Peyer's patch (tissue), 4 donors: ENCODE data around the gene OTUD5. TPM values are rescaled to one million over a fixed set of nuclear protein-coding genes. Genes with fewer than 3 reads are reported as not detected.

Experiments used
- DNase-seq, 3 donors: peaks; one replicate each; pipeline ENCODE4 v3.0.0-alpha.2; 2017 to 2019
- H3K27ac ChIP-seq, 4 donors: fragments of 200-600 bp; sonication (generic); one replicate each; pipeline ENCODE4 v1.5.1; 2016 to 2019
- H3K27me3 ChIP-seq, 2 donors: fragments of 200-600 bp; sonication (generic); one replicate each; pipeline ENCODE4 v1.5.1; 2019
- H3K36me3 ChIP-seq, 3 donors: fragments of 200-600 bp; sonication (generic); one replicate each; pipeline ENCODE4 v1.5.1; 2016 to 2019
- H3K4me1 ChIP-seq, 4 donors: fragments of 200-600 bp; sonication (generic); one replicate each; pipeline ENCODE4 v1.5.1; 2016 to 2019
- H3K4me3 ChIP-seq, 4 donors: fragments of 200-600 bp; sonication (generic); 1 replicate in 3 of 4; 2 replicates in 1 of 4; pipeline ENCODE4 v1.5.1; 2016 to 2019; ENCODE audit warnings: mild to moderate bottlenecking in 1 of 4
- H3K9me3 ChIP-seq, 4 donors: fragments of 200-600 bp; sonication (generic); one replicate each; pipeline ENCODE4 v1.5.1; 2016 to 2019; ENCODE audit warnings: mild to moderate bottlenecking in 1 of 4
- CTCF ChIP-seq, 6 experiments: fragments of 450-650 bp in 4 of 6; fragments of 200-600 bp in 2 of 6; sonication (generic) in 1 of 6; IDR thresholded peaks; one replicate each; pipeline ENCODE4 v1.5.1; 2017 to 2019; ENCODE audit warnings: antibody characterized with exemption in 6 of 6, mild to moderate bottlenecking in 3 of 6, moderate library complexity in 1 of 6
- POLR2A ChIP-seq, 2 donors: fragments of 450-650 bp; IDR thresholded peaks; one replicate each; pipeline ENCODE4 v1.5.1; 2017; ENCODE audit warnings: antibody characterized with exemption in 2 of 2, mild to moderate bottlenecking in 2 of 2, moderate library complexity in 2 of 2
- total RNA-seq, 4 donors: library from RNA; depleted of rRNA; stranded (reverse); fragments of >200 nt; gene quantifications; one replicate each; pipeline ENCODE4 v1.1.0, GENCODE V29; 2016

Gene OTUD5
- total RNA-seq, 4 donors from 2014 or later = 49.7 to 79.2 (median 71.0) TPM

GRCh38 chrX:48909703-48910294 lies 47.6 kb downstream of the OTUD5 start:
- Histone ChIP-seq H3K27ac (no peak overlapping the region), H3K36me3 (peaks cover 0 to 15% (median 0%) of the 10 kb centered on the region in 3 donors), H3K27me3 (no peaks in the 10 kb centered on the region), H3K9me3 (no peaks in the 10 kb centered on the region), H3K4me3 (no peak overlapping the region), H3K4me1 (no peaks in the 10 kb centered on the region)
- TF ChIP-seq POLR2A (IDR thresholded peaks at IDR 0.05) = no peak
- TF ChIP-seq CTCF (IDR thresholded peaks at IDR 0.05) = no peak
- no peak for DNase-seq

DNA sequence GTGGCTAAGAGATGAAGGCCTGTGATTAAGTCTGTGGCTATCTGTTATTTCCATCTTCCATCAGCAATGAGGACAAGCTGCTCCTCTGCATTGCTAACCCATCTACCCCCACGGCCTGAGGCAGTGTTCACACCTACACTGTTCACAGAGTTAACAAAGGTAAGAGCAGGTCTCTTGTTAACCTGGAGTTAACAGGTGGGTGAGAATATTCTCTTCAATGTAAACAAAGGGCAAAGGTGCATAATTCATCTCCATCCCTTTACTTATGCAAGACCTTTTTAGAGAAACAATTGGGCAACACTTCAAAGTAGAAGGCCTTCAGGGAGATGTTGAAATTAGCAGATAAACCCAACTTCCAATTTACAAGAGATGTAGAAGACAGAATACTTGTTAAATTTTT lies 48.8 kb downstream of the OTUD5 start:
- no peak overlapping the region for H3K4me3 ChIP-seq
- H3K9me3 ChIP-seq = no peaks in the 10 kb centered on the region
- no peaks in the 10 kb centered on the region for H3K27me3 ChIP-seq
- peaks cover 0 to 7% (median 0%) of the 10 kb centered on the region in 3 donors for H3K36me3 ChIP-seq
- no peaks in the 10 kb centered on the region for H3K4me1 ChIP-seq
- no peak for DNase-seq
- TF ChIP-seq POLR2A (IDR thresholded peaks at IDR 0.05) (no peak), CTCF (IDR thresholded peaks at IDR 0.05) (no peak)
- H3K27ac ChIP-seq = no peak overlapping the region

DNA sequence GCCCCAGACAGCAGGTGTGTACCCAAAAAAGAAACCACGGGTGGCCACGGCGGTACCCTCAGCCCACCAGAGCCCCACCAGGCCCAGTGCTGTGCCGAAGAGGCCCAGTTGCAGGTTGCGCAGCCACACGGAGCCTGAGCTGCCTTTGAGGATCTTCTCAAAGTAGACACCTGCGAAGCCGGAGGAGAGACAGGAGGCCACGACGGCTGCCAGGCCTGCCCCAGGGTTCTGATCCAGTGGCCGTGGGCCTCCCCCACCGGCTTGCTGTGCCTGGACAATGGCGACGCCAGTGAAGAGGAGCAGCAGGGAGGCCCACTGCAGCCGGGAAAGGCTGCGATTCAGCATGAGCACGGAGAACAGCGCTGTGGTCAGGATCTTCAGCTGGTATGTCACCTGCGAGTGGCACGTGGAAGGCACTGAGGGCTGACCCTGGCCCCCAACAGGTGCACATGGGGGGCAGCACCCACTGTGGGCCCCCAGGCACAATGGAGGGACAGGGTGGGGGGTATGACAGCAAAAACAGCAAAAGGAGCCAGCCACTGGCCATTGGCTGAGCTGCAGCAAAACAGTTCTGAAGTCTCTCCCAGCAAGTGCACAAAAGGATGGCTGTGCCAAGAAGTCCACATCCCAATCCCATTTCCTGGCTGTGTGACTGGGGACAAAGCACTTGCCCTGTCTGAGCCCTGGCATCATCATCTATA lies 52.2 kb downstream of the OTUD5 start:
- no peak for TF ChIP-seq POLR2A (IDR thresholded peaks at IDR 0.05)
- no peak for TF ChIP-seq CTCF (IDR thresholded peaks at IDR 0.05)

GRCh38 chrX:48904626-48905025 lies 52.8 kb downstream of the OTUD5 start:
- H3K4me1 ChIP-seq = no peaks in the 10 kb centered on the region
- H3K4me3 ChIP-seq = no peak overlapping the region
- TF ChIP-seq POLR2A (IDR thresholded peaks at IDR 0.05) = no peak
- no peak for TF ChIP-seq CTCF (IDR thresholded peaks at IDR 0.05)
- H3K27me3 ChIP-seq = no peaks in the 10 kb centered on the region
- peaks cover 0 to 32% (median 0%) of the 10 kb centered on the region in 3 donors for H3K36me3 ChIP-seq
- no peak overlapping the region for H3K27ac ChIP-seq
- H3K9me3 ChIP-seq = no peaks in the 10 kb centered on the region
- DNase-seq = no peak

More for the DNA sequence above, 52.2 kb downstream of the OTUD5 start:
- H3K36me3 ChIP-seq = peaks cover 0 to 30% (median 0%) of the 10 kb centered on the region in 3 donors
- no peaks in the 10 kb centered on the region for H3K9me3 ChIP-seq
- no peak overlapping the region for H3K27ac ChIP-seq
- no peak overlapping the region for H3K4me3 ChIP-seq
- H3K27me3 ChIP-seq = no peaks in the 10 kb centered on the region
- no peaks in the 10 kb centered on the region for H3K4me1 ChIP-seq
- DNase-seq = no peak

- H3K4me3 ChIP-seq = no peak overlapping the region
- H3K36me3 ChIP-seq = peaks cover 0 to 33% (median 0%) of the 10 kb centered on the region in 3 donors
- H3K27me3 ChIP-seq = no peaks in the 10 kb centered on the region
- no peak for DNase-seq
- peaks cover 0 to 4% (median 0%) of the 10 kb centered on the region in 4 donors for H3K4me1 ChIP-seq
- TF ChIP-seq POLR2A (IDR thresholded peaks at IDR 0.05) = no peak
- H3K27ac ChIP-seq = no peak overlapping the region
- no peaks in the 10 kb centered on the region for H3K9me3 ChIP-seq
These were observed 53.2 kb downstream of the OTUD5 start for GRCh38 chrX:48904180-48904579.

DNA sequence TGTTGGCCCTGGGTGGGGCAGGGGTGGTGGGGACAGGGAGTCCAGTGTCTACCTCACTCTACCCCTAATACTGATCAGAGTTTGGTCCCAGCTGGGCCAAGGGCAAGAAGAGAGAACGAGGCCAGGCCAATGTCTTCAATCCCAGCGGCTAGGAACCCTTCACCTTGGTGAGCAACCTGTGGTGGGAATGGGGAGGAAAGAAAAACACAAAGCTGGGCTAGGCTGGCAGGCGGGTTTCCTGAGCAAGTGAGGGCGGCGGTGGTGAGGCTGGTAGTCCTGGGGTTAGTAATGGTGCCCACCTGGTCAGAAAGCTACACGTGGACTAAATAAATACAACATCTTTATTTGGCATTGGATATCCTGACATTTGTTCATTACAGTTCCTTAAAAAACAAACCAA lies 54.1 kb downstream of the OTUD5 start:
- Histone ChIP-seq H3K4me1 (peaks cover 0 to 8% (median 0%) of the 10 kb centered on the region in 4 donors), H3K9me3 (no peaks in the 10 kb centered on the region), H3K27ac (no peak overlapping the region), H3K36me3 (peaks cover 0 to 33% (median 0%) of the 10 kb centered on the region in 3 donors), H3K27me3 (no peaks in the 10 kb centered on the region), H3K4me3 (no peak overlapping the region)
- TF ChIP-seq CTCF (IDR thresholded peaks at IDR 0.05) = no peak
- TF ChIP-seq POLR2A (IDR thresholded peaks at IDR 0.05) = no peak
- no peak for DNase-seq
